ENCODE results near the gene MYO18A. TPM values are rescaled to one million over a fixed set of nuclear protein-coding genes. Genes with fewer than 3 reads are reported as not detected.

The MYO18A gene
- total and polyA plus RNA-seq, 2 experiments from 2014 or later: 16.0 to 30.5 TPM

DNA sequence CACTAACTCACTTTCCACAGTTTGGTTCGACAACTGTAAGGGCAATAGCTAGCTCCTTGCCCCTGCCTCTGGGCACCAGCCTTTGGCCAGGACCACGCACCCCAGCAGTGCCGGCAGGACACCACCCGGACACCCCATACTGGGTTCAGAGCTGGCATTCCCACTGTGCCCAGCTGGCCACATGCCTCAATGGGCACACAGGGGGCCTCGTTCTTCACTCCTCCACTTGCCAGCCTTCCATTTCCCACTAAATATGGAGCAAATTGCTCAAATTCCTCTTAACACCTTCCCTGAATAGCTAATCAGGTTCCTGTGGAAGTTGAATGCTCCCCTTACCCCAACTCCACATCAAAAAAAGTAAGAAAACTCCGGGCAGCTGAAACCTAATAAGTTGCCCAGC is 84.8 kb downstream of the MYO18A start:
- H3K4me2 ChIP-seq (ENCODE audit: unreplicated experiment): no peak overlapping the region
- no peaks in the 10 kb centered on the region for H3K4me1 ChIP-seq (ENCODE audit: insufficient read depth)
- H3K9me3 ChIP-seq (ENCODE audit: low read depth): no peaks in the 10 kb centered on the region
- H3K9ac ChIP-seq: no peak overlapping the region
- H3K79me2 ChIP-seq (ENCODE audit: insufficient read depth): no peaks in the 10 kb centered on the region
- in situ Hi-C loops (cut with MboI): no loop called here
- H3K27me3 ChIP-seq (replicated peaks; ENCODE audit: insufficient read depth): no peaks in the 10 kb centered on the region
- no peak overlapping the region for H3K4me3 ChIP-seq
- no peaks in the 10 kb centered on the region for H3K36me3 ChIP-seq (ENCODE audit: low read depth)
- no peaks in the 10 kb centered on the region for H3K9me2 ChIP-seq (ENCODE audit: insufficient read depth)
- no peak overlapping the region for H2AFZ ChIP-seq
- H4K20me1 ChIP-seq (ENCODE audit: insufficient read depth): no peaks in the 10 kb centered on the region
- WGBS, 2 experiments (ENCODE audit: low coverage in 1 of 2, low lambda C conversion rate in 2 of 2, missing lambda C conversion rate in 2 of 2): 82 to 86% methylated on average over 6 of the region's 6 CpGs
- no peaks in the 10 kb centered on the region for H3F3A ChIP-seq (ENCODE audit: insufficient read depth)
- DNase-seq: no peak
- H3K27ac ChIP-seq: no peak overlapping the region
- TF ChIP-seq EZH2phosphoT487 (IDR thresholded peaks at IDR 0.05; ENCODE audit: insufficient read depth, low read depth) (no peak), EZH2 (IDR thresholded peaks at IDR 0.05; ENCODE audit: insufficient read depth, poor library complexity, severe bottlenecking) (no peak)

DNA sequence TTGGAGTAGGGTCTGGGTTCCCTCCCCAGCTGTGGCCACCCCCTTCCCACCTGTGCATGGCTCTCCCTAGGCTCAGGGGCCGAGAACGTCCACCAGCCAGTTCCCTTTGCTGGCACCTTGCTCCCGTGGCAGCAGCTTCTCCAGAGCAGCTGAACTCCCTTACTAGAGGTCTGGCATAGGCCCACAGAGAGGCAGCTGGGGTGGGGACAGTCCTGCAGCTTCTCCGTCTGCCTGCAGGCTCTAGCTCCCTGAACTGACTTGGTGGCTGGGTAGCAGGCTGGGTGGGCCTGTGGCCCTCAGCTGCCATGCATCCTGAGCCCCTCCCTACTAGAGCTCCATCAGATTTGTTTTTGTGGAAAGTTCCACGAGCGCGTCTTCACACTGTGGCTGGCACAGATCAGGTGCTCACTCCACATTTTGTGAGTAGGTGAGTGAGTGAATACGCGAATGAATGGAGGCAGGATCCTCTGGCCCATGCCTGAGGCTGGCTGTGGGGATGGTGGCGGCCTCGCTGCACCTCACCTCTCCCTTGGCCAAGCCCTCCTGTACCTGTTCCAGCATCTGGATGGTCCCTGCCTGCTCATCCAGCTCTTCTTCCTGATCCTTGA is 86.0 kb downstream of the MYO18A start:
- Histone ChIP-seq H4K20me1 (ENCODE audit: insufficient read depth) (no peaks in the 10 kb centered on the region), H3K36me3 (ENCODE audit: low read depth) (no peaks in the 10 kb centered on the region)

DNA sequence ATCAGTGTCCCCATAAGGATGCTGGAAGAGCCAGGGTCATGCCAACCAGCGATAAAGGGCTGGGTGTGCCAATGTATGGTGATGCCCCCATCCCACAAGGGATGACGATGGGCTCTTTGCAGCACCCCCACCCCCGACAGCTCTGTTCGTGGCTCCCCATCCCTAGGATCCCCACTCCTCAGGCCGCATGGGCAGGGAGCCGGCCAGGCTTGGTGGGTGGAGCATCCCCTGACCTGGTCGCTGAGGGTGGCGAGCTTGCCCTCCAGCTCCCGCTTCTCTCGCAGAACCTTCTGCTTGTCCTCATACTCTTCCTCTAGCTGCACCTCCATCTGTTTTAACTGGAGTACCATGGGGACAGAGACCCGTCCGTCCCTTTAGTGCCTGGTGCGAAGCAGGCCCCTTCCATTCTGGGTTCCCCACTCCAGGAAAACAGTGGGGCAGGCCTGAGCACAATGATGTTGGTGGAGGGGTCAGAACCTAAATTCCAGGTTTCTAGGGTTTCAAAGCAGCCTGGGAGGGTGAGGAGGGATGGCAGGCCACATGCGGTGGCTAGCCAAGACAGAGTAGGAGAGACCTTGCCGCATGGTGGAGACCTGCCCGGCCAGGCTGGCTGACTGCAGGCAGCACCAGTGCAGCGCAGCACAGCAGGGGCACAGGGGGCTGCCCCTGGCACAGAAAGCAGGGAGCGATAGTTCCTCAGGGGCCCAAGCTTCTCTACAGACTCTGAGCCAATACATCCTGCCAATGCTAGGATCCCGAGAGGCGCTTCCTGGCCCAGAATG is 86.9 kb downstream of the MYO18A start:
- H3K27me3 ChIP-seq (replicated peaks; ENCODE audit: insufficient read depth): no peaks in the 10 kb centered on the region
- in situ Hi-C loops (cut with MboI): no loop called here
- H3K9me2 ChIP-seq (ENCODE audit: insufficient read depth): no peaks in the 10 kb centered on the region
- no peaks in the 10 kb centered on the region for H3K79me2 ChIP-seq (ENCODE audit: insufficient read depth)
- 92 to 93% methylated on average over 20 of the region's 20 CpGs for WGBS, 2 experiments (ENCODE audit: low coverage in 1 of 2, low lambda C conversion rate in 2 of 2, missing lambda C conversion rate in 2 of 2)
- no peak overlapping the region for H2AFZ ChIP-seq
- H3K9ac ChIP-seq: no peak overlapping the region
- H3K4me2 ChIP-seq (ENCODE audit: unreplicated experiment): no peak overlapping the region
- no peak for TF ChIP-seq EZH2phosphoT487 (IDR thresholded peaks at IDR 0.05; ENCODE audit: insufficient read depth, low read depth)
- TF ChIP-seq EZH2 (IDR thresholded peaks at IDR 0.05; ENCODE audit: insufficient read depth, poor library complexity, severe bottlenecking): no peak
- no peak overlapping the region for H3K27ac ChIP-seq
- H3K4me3 ChIP-seq: no peak overlapping the region
- H3K36me3 ChIP-seq (ENCODE audit: low read depth): no peaks in the 10 kb centered on the region; the same call in 1 of the 2 replicates
- H3F3A ChIP-seq (ENCODE audit: insufficient read depth): no peaks in the 10 kb centered on the region
- no peaks in the 10 kb centered on the region for H3K9me3 ChIP-seq (ENCODE audit: low read depth)
- DNase-seq: no peak
- no peaks in the 10 kb centered on the region for H4K20me1 ChIP-seq (ENCODE audit: insufficient read depth)
- H3K4me1 ChIP-seq (ENCODE audit: insufficient read depth): no peaks in the 10 kb centered on the region

More for the DNA sequence above, 86.0 kb downstream of the MYO18A start:
- no peaks in the 10 kb centered on the region for H3K9me3 ChIP-seq (ENCODE audit: low read depth)
- no peaks in the 10 kb centered on the region for H3K9me2 ChIP-seq (ENCODE audit: insufficient read depth)
- H3F3A ChIP-seq (ENCODE audit: insufficient read depth): no peaks in the 10 kb centered on the region
- no peaks in the 10 kb centered on the region for H3K79me2 ChIP-seq (ENCODE audit: insufficient read depth)
- H3K27me3 ChIP-seq (replicated peaks; ENCODE audit: insufficient read depth): no peaks in the 10 kb centered on the region
- in situ Hi-C loops (cut with MboI): no loop called here
- H3K27ac ChIP-seq: no peak overlapping the region
- WGBS, 2 experiments (ENCODE audit: low coverage in 1 of 2, low lambda C conversion rate in 2 of 2, missing lambda C conversion rate in 2 of 2): 90 to 91% methylated on average over 11 of the region's 11 CpGs
- TF ChIP-seq EZH2phosphoT487 (IDR thresholded peaks at IDR 0.05; ENCODE audit: insufficient read depth, low read depth) (no peak), EZH2 (IDR thresholded peaks at IDR 0.05; ENCODE audit: insufficient read depth, poor library complexity, severe bottlenecking) (no peak)
- no peaks in the 10 kb centered on the region for H3K4me1 ChIP-seq (ENCODE audit: insufficient read depth)
- no peak for DNase-seq
- H3K4me2 ChIP-seq (ENCODE audit: unreplicated experiment): no peak overlapping the region
- no peak overlapping the region for H3K4me3 ChIP-seq
- no peak overlapping the region for H2AFZ ChIP-seq
- H3K9ac ChIP-seq: no peak overlapping the region

DNA sequence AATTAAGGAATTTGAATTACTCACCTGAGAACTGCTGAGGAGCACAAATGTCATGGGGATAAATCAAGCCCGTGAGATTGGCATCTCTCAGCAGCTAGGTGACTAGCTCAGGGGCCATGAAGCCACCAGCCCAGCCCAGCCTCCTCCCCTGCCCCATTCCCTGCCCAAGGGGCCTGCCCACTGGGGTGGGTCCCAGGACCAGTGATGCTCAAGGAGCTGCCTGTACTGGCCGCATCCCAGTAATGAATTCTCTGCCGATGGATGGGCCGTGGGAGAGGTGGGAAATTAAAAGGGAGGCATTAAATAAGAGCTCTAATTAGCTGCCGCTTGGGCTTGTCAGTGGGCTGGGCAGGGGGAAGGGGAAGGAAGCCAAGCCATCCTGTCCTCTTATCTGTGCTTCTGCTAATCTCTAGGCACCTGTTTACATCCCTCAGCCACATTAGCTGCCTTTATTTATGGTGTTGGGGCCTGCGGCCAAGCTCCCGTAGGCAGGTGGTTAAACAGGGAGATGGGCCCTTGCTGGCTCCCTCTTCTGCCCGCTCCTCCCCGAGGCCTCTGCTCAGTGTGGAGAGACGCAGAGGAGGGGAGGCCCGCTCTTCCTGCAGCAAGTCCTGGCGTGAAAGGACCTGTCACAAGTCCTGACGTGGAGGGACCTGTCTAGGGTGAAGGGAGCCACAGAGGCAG is 88.5 kb downstream of the MYO18A start:
- TF ChIP-seq EZH2phosphoT487 (IDR thresholded peaks at IDR 0.05; ENCODE audit: insufficient read depth, low read depth): no peak
- no peak for TF ChIP-seq EZH2 (IDR thresholded peaks at IDR 0.05; ENCODE audit: insufficient read depth, poor library complexity, severe bottlenecking)
- Histone ChIP-seq H3K9ac (no peak overlapping the region), H4K20me1 (ENCODE audit: insufficient read depth) (no peaks in the 10 kb centered on the region), H3K4me1 (ENCODE audit: insufficient read depth) (no peaks in the 10 kb centered on the region), H3K9me2 (ENCODE audit: insufficient read depth) (no peaks in the 10 kb centered on the region), H3K4me2 (ENCODE audit: unreplicated experiment) (no peak overlapping the region), H3K36me3 (ENCODE audit: low read depth) (no peaks in the 10 kb centered on the region; the same call in 1 of the 2 replicates), H3K4me3 (no peak overlapping the region), H3K79me2 (ENCODE audit: insufficient read depth) (no peaks in the 10 kb centered on the region), H3F3A (ENCODE audit: insufficient read depth) (no peaks in the 10 kb centered on the region), H3K9me3 (ENCODE audit: low read depth) (no peaks in the 10 kb centered on the region), H3K27me3 (replicated peaks; ENCODE audit: insufficient read depth) (no peaks in the 10 kb centered on the region), H2AFZ (no peak overlapping the region), H3K27ac (no peak overlapping the region)
- WGBS, 2 experiments (ENCODE audit: low coverage in 1 of 2, low lambda C conversion rate in 2 of 2, missing lambda C conversion rate in 2 of 2): 95 to 96% methylated on average over 10 to 13 of the region's 13 CpGs
- in situ Hi-C loops (cut with MboI): no loop called here
- DNase-seq: no peak
